Pons (tissue), 1 donor: ENCODE results near the gene CCT6A.
A peak's percentile ranks its signal among the peaks of the same experiment; 100 is the strongest.
"Not testable (repeated sequence)": the region's sequence is repeated elsewhere in the genome, so short reads cannot be mapped to it uniquely, and the experiment has no call there.

ENCODE experiments used
- DNase-seq: peaks from one replicate; pipeline ENCODE4 v3.0.0-alpha.2; 2016; ENCODE audit warnings: low spot score

CCT6A gene

GRCh38 chr7:56051339-56052191, at the start of gene CCT6A, which contains the start of gene PSPH:
CCT6A (plus strand) TSS chr7:56051765; CDS start chr7:56051849, 84 bp downstream.
PSPH (minus strand) TSS chr7:56051444; CDS start chr7:56021212, 30,232 bp downstream.
- DNase-seq = peak; percentile 96

- DNase-seq = no peak
Measured at GRCh38 chr7:56003749-56004148, 47.8 kb upstream of the CCT6A start.

- DNase-seq = no peak
Measured at GRCh38 chr7:56007167-56007652, 44.4 kb upstream of the CCT6A start.

- DNase-seq = peak; percentile 93
Measured at GRCh38 chr7:56007891-56008290, 43.7 kb upstream of the CCT6A start.

- DNase-seq = peak; percentile 96
Measured at GRCh38 chr7:56009695-56010094, 41.9 kb upstream of the CCT6A start.

GRCh38 chr7:56017015-56017414, 34.5 kb upstream of the CCT6A start:
- DNase-seq = not testable (repeated sequence)

- no peak for DNase-seq
Measured at GRCh38 chr7:56019501-56019900, 32.1 kb upstream of the CCT6A start.

GRCh38 chr7:56023500-56023899, 28.1 kb upstream of the CCT6A start:
- DNase-seq = no peak

GRCh38 chr7:56026538-56026937, 25.0 kb upstream of the CCT6A start:
- no peak for DNase-seq

GRCh38 chr7:56028942-56029630, 22.5 kb upstream of the CCT6A start:
- no peak for DNase-seq

- DNase-seq = no peak
Measured at GRCh38 chr7:56030340-56030739, 21.2 kb upstream of the CCT6A start.

GRCh38 chr7:56031556-56031955, 20.0 kb upstream of the CCT6A start:
- not testable (repeated sequence) for DNase-seq

- DNase-seq = not testable (repeated sequence)
Measured at GRCh38 chr7:56032578-56032977, 19.0 kb upstream of the CCT6A start.

- peak; percentile 56 for DNase-seq
Measured at GRCh38 chr7:56033671-56034432, 17.7 kb upstream of the CCT6A start.

GRCh38 chr7:56040730-56041129, 10.8 kb upstream of the CCT6A start:
- DNase-seq = no peak

GRCh38 chr7:56045758-56046157, 5.8 kb upstream of the CCT6A start:
- not testable (repeated sequence) for DNase-seq

GRCh38 chr7:56046721-56047445, 4.7 kb upstream of the CCT6A start:
- no peak for DNase-seq

- DNase-seq = not testable (repeated sequence)
Measured at GRCh38 chr7:56047446-56048116, 4.0 kb upstream of the CCT6A start.

GRCh38 chr7:56048245-56048644, 3.3 kb upstream of the CCT6A start:
- no peak for DNase-seq

GRCh38 chr7:56048763-56049162, 2.8 kb upstream of the CCT6A start:
- DNase-seq = not testable (repeated sequence)

- DNase-seq = no peak
Measured at GRCh38 chr7:56051053-56051338, 569 bp upstream of the CCT6A start.
